Measurements from ENCODE around the gene GBGT1.
"Not testable (repeated sequence)": the region's sequence is repeated elsewhere in the genome, so short reads cannot be mapped to it uniquely, and the experiment has no call there.

- TF ChIP-seq CTCF (IDR thresholded peaks at IDR 0.05; ENCODE audit: low read length); EZH2 (IDR thresholded peaks at IDR 0.05; ENCODE audit: borderline replicate concordance, low read length): not testable (repeated sequence)
Observed at GRCh38 chr9:133205481-133205887, 41.8 kb upstream of the GBGT1 start.

All from OCI-LY1 (cell line).